HEK293 (cell line): ENCODE measurements around the gene EN2.

Source experiments
- CTCF ChIA-PET: fragments of 350-600 bp; formaldehyde crosslinking; extraction: SDS; loops from one replicate; lab custom pipeline; 2021; ENCODE audit warnings: antibody characterized with exemption; lab: Yijun Ruan, JAX
- POLR2A ChIA-PET: fragments of 300-600 bp; formaldehyde crosslinking; extraction: SDS; loops from one replicate; lab custom pipeline; 2020; ENCODE audit warnings: antibody characterized with exemption, inconsistent platforms; lab: Yijun Ruan, JAX
- H3K27ac ChIP-seq: fragments of 200-500 bp; sonication (Bioruptor generic); 2 replicates; pipeline ENCODE4 v1.5.1; 2014; ENCODE audit warnings: low read depth, low read length, control low read depth, inconsistent platforms; ENCODE audit errors: extremely low read depth
- H3K36me3 ChIP-seq, 2 experiments: fragments of 200-500 bp in 1 of 2; sonication (Bioruptor generic) in 1 of 2; 1 replicate in 1 of 2; 2 replicates in 1 of 2; pipeline ENCODE4 v1.5.1; 2014 to 2017; ENCODE audit warnings: inconsistent platforms in 2 of 2, low read length in 2 of 2; ENCODE audit not compliant: control insufficient read depth in 2 of 2, insufficient read depth in 1 of 2
- H3K4me1 ChIP-seq: fragments of 200-500 bp; sonication (Bioruptor generic); 2 replicates; pipeline ENCODE4 v1.5.1; 2014; ENCODE audit warnings: mild to moderate bottlenecking, low read length, inconsistent platforms; ENCODE audit not compliant: control insufficient read depth, insufficient read depth
- H3K4me3 ChIP-seq: 2 replicates; pipeline ENCODE4 v1.5.1; 2011; ENCODE audit warnings: low read depth, mild to moderate bottlenecking, control low read depth, low read length, moderate library complexity
- H3K9me3 ChIP-seq: fragments of 200-500 bp; sonication (Bioruptor generic); 2 replicates; pipeline ENCODE4 v1.5.1; 2014; ENCODE audit warnings: low read depth, low read length, inconsistent platforms; ENCODE audit not compliant: control insufficient read depth, insufficient read depth
- EGR2 ChIP-seq: fragments of 450-650 bp; formaldehyde crosslinking; IDR thresholded peaks from 2 replicates; pipeline ENCODE4 v1.5.1; 2016; ENCODE audit warnings: low read depth, missing biosample characterization, missing genetic modification characterization
- GLIS2 ChIP-seq: fragments of 450-650 bp; formaldehyde crosslinking; IDR thresholded peaks from 2 replicates; pipeline ENCODE4 v1.5.1; 2016; ENCODE audit warnings: missing biosample characterization, missing genetic modification characterization
- IKZF3 ChIP-seq: fragments of 450-650 bp; IDR thresholded peaks from 2 replicates; pipeline ENCODE4 v1.5.0; 2018; ENCODE audit warnings: missing biosample characterization, mild to moderate bottlenecking, missing genetic modification characterization, moderate library complexity
- OSR2 ChIP-seq: fragments of 450-650 bp; formaldehyde crosslinking; IDR thresholded peaks from 2 replicates; pipeline ENCODE4 v1.5.1; 2016; ENCODE audit warnings: missing biosample characterization, missing genetic modification characterization
- ZBTB20 ChIP-seq: fragments of 450-650 bp; formaldehyde crosslinking; IDR thresholded peaks from 2 replicates; pipeline ENCODE4 v1.5.1; 2016; ENCODE audit warnings: missing biosample characterization, missing genetic modification characterization
- ZBTB7A ChIP-seq: fragments of 450-650 bp; formaldehyde crosslinking; IDR thresholded peaks from 2 replicates; pipeline ENCODE4 v1.5.1; 2016; ENCODE audit warnings: low read depth, missing biosample characterization, missing genetic modification characterization
- ZBTB8A ChIP-seq: fragments of 450-650 bp; formaldehyde crosslinking; IDR thresholded peaks from 2 replicates; pipeline ENCODE4 v1.5.1; 2016; ENCODE audit warnings: missing biosample characterization, missing genetic modification characterization
- ZEB2 ChIP-seq: fragments of 450-650 bp; formaldehyde crosslinking; IDR thresholded peaks from 2 replicates; pipeline ENCODE4 v1.5.1; 2016; ENCODE audit warnings: missing biosample characterization, missing genetic modification characterization
- ZIC2 ChIP-seq: fragments of 450-650 bp; formaldehyde crosslinking; IDR thresholded peaks from 2 replicates; pipeline ENCODE4 v1.5.1; 2016; ENCODE audit warnings: missing biosample characterization, missing genetic modification characterization
- ZNF169 ChIP-seq: fragments of 450-650 bp; formaldehyde crosslinking; IDR thresholded peaks from 2 replicates; pipeline ENCODE4 v1.5.1; 2016; ENCODE audit warnings: missing biosample characterization, missing genetic modification characterization
- ZNF174 ChIP-seq: fragments of 450-650 bp; formaldehyde crosslinking; IDR thresholded peaks from 2 replicates; pipeline ENCODE4 v1.5.0; 2017; ENCODE audit warnings: missing biosample characterization, mild to moderate bottlenecking, missing genetic modification characterization
- ZNF19 ChIP-seq: fragments of 450-650 bp; formaldehyde crosslinking; IDR thresholded peaks from 2 replicates; pipeline ENCODE4; 2016; ENCODE audit warnings: missing biosample characterization, missing genetic modification characterization, low read depth
- ZNF221 ChIP-seq: fragments of 450-650 bp; formaldehyde crosslinking; IDR thresholded peaks from 2 replicates; pipeline ENCODE4 v1.5.1; 2017; ENCODE audit warnings: missing biosample characterization, missing genetic modification characterization, borderline replicate concordance
- ZNF274 ChIP-seq, 2 experiments: fragments of 200-500 bp in 1 of 2; fragments of 450-650 bp in 1 of 2; sonication (Bioruptor generic) in 1 of 2; formaldehyde crosslinking in 1 of 2; IDR thresholded peaks; 2 replicates each; pipeline versions ENCODE4 v1.5.1 to v1.6.1; 2014 to 2016; ENCODE audit warnings: borderline replicate concordance in 1 of 2, inconsistent platforms in 1 of 2, low read length in 1 of 2, missing biosample characterization in 1 of 2, missing genetic modification characterization in 1 of 2
- ZNF335 ChIP-seq: fragments of 450-650 bp; formaldehyde crosslinking; conservative IDR thresholded peaks from 2 replicates; pipeline ENCODE4 v1.5.1; 2016; ENCODE audit warnings: missing biosample characterization, missing genetic modification characterization
- ZNF426 ChIP-seq: fragments of 450-650 bp; formaldehyde crosslinking; IDR thresholded peaks from 2 replicates; pipeline ENCODE4 v1.5.1; 2017; ENCODE audit warnings: missing biosample characterization, missing genetic modification characterization, mild to moderate bottlenecking, inconsistent platforms, moderate library complexity
- ZNF473 ChIP-seq: fragments of 450-650 bp; formaldehyde crosslinking; IDR thresholded peaks from 2 replicates; pipeline ENCODE4 v1.5.1; 2017; ENCODE audit warnings: missing biosample characterization, missing genetic modification characterization
- ZNF600 ChIP-seq: fragments of 450-650 bp; formaldehyde crosslinking; IDR thresholded peaks from 2 replicates; pipeline ENCODE4 v1.5.1; 2016; ENCODE audit warnings: missing biosample characterization, missing genetic modification characterization
- ZNF610 ChIP-seq: fragments of 450-650 bp; formaldehyde crosslinking; IDR thresholded peaks from 2 replicates; pipeline ENCODE4 v1.5.1; 2016; ENCODE audit warnings: missing biosample characterization, missing genetic modification characterization, borderline replicate concordance
- ZNF791 ChIP-seq: fragments of 450-650 bp; formaldehyde crosslinking; IDR thresholded peaks from 2 replicates; pipeline ENCODE4 v1.5.1; 2016; ENCODE audit warnings: missing biosample characterization, missing genetic modification characterization
- ZNF792 ChIP-seq: fragments of 450-650 bp; formaldehyde crosslinking; IDR thresholded peaks from 2 replicates; pipeline ENCODE4 v1.5.1; 2016; ENCODE audit warnings: missing biosample characterization, missing genetic modification characterization
- TF ChIP-seq, protein P1 (sequence below): fragments of 450-650 bp; formaldehyde crosslinking; IDR thresholded peaks from 2 replicates; pipeline ENCODE4 v1.5.1; 2016; ENCODE audit warnings: missing biosample characterization, missing genetic modification characterization
- TF ChIP-seq, protein P2 (sequence below): fragments of 450-650 bp; formaldehyde crosslinking; IDR thresholded peaks from 2 replicates; pipeline ENCODE4 v1.5.1; 2017; ENCODE audit warnings: missing biosample characterization, mild to moderate bottlenecking, missing genetic modification characterization, moderate library complexity
- TF ChIP-seq, protein P3 (sequence below): fragments of 450-650 bp; formaldehyde crosslinking; IDR thresholded peaks from 2 replicates; pipeline ENCODE4 v1.5.1; 2016; ENCODE audit warnings: missing biosample characterization, missing genetic modification characterization
- TF ChIP-seq, protein P4 (sequence below): fragments of 450-650 bp; formaldehyde crosslinking; IDR thresholded peaks from 2 replicates; pipeline ENCODE4 v1.5.1; 2016; ENCODE audit warnings: missing biosample characterization, missing genetic modification characterization
- TF ChIP-seq, protein P5 (sequence below): fragments of 450-650 bp; formaldehyde crosslinking; IDR thresholded peaks from 2 replicates; pipeline ENCODE4 v1.5.1; 2016; ENCODE audit warnings: missing biosample characterization, missing genetic modification characterization

EN2 gene

DNA sequence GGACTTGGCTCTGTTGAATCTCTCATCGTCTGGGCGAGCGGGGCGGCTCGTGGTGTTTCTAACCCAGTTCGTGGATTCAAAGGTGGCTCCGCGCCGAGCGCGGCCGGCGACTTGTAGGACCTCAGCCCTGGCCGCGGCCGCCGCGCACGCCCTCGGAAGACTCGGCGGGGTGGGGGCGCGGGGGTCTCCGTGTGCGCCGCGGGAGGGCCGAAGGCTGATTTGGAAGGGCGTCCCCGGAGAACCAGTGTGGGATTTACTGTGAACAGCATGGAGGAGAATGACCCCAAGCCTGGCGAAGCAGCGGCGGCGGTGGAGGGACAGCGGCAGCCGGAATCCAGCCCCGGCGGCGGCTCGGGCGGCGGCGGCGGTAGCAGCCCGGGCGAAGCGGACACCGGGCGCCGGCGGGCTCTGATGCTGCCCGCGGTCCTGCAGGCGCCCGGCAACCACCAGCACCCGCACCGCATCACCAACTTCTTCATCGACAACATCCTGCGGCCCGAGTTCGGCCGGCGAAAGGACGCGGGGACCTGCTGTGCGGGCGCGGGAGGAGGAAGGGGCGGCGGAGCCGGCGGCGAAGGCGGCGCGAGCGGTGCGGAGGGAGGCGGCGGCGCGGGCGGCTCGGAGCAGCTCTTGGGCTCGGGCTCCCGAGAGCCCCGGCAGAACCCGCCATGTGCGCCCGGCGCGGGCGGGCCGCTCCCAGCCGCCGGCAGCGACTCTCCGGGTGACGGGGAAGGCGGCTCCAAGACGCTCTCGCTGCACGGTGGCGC, at the start of gene EN2:
Gene EN2 (plus strand): TSS at position 19 of the 767 bp plus-strand sequence. CDS start 249 bp downstream, at position 268.
- CTCF ChIA-PET: interaction anchor here (0.6 kb wide), 1 partner anchor 45 kb away, joined by 3 read pairs; no protein-coding TSS in a partner anchor
- peak within 1 kb of the TSS; percentile 69 for H3K4me3 ChIP-seq

DNA sequence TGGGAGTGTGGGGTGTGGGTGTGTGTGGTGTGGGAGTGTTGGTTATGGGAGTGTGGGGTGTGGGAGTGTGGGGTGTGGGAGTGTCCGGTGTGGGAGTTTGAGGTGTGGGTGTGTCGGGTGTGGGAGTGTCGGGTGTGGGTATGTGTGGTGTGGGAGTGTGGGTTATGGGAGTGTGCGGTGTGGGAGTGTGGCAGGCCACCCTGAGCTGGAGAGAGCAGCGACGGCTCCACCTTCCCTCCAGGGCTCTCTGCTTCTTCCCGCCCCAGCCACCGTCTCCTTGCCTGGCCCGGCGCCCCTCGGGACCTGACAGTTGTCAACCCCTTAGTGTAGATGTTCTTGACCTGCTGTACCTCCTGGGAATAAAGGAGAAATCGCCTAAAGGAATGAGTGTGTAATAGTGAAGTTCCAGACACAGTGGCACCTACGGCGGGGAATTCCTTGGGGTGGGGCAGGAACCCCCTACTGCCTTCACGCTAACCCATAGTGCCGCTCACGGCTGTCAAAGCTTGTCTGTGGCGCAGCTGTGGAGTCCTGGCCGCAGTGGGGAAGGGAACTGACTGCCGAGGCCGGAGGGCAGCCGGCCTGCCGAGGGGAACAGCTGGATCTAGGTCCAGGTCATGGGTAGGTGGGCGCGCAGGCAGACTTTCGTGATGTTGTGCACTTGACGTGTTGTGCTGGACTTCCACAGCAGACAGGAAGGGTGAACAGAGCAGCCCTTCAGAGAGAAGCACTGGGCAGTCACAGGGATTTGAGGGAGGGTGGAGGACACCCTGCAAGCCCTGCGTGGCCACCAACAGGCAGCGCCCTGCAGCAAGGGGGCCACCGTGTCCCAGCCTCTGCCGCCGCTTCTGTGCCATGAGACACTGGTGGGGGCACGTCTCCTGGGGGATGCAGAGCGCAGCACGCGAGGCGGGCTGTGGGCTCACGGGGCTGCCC, 49.0 kb upstream of the EN2 start:
- H3K27ac ChIP-seq: no peak overlapping the region
- ChIA-PET POLR2A (no interaction called here), CTCF (interaction anchor here (0.8 kb wide), 1 partner anchor 52 kb away, joined by 3 read pairs; no protein-coding TSS in a partner anchor)
- H3K36me3 ChIP-seq: no peaks in the 10 kb centered on the region
- H3K9me3 ChIP-seq: no peaks in the 10 kb centered on the region
- H3K4me1 ChIP-seq: no peaks in the 10 kb centered on the region
- H3K4me3 ChIP-seq: no peak overlapping the region
- TF ChIP-seq ZNF274 (IDR thresholded peaks at IDR 0.05; ENCODE audit: low read length): no peak
- TF ChIP-seq ZNF274 (tag by site-specific recombination; IDR thresholded peaks at IDR 0.05; ENCODE audit: borderline replicate concordance): no peak
- peak; percentile 79 for TF ChIP-seq EGR2 (tag by site-specific recombination)
- TF ChIP-seq IKZF3 (tag by site-specific recombination): no peak
- TF ChIP-seq, protein P1, sequence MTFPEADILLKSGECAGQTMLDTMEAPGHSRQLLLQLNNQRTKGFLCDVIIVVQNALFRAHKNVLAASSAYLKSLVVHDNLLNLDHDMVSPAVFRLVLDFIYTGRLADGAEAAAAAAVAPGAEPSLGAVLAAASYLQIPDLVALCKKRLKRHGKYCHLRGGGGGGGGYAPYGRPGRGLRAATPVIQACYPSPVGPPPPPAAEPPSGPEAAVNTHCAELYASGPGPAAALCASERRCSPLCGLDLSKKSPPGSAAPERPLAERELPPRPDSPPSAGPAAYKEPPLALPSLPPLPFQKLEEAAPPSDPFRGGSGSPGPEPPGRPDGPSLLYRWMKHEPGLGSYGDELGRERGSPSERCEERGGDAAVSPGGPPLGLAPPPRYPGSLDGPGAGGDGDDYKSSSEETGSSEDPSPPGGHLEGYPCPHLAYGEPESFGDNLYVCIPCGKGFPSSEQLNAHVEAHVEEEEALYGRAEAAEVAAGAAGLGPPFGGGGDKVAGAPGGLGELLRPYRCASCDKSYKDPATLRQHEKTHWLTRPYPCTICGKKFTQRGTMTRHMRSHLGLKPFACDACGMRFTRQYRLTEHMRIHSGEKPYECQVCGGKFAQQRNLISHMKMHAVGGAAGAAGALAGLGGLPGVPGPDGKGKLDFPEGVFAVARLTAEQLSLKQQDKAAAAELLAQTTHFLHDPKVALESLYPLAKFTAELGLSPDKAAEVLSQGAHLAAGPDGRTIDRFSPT: peak; percentile 47; the same call in 1 of the 2 replicates
- no peak for TF ChIP-seq ZNF791 (tag by site-specific recombination)

More for the DNA sequence above, at the start of gene EN2:
- Histone ChIP-seq H3K9me3 (no peaks in the 10 kb centered on the region), H3K4me1 (peaks cover 5% of the 10 kb centered on the region; the same call in 1 of the 2 replicates), H3K27ac (peak within 1 kb of the TSS; percentile 62), H3K36me3 (peaks cover 0 to 27% of the 10 kb centered on the region in 2 experiments; a peak in 1 of 3 replicates)
- POLR2A ChIA-PET: no interaction called here
- TF ChIP-seq ZBTB20 (tag by site-specific recombination) (peak; percentile 12; the same call in 1 of the 2 replicates), ZIC2 (tag by site-specific recombination) (peak; percentile 40; the same call in 1 of the 2 replicates), ZNF610 (tag by site-specific recombination) (no peak), OSR2 (tag by site-specific recombination) (no peak), ZNF426 (tag by site-specific recombination) (no peak), ZNF174 (tag by site-specific recombination) (no peak), ZBTB7A (tag by site-specific recombination) (peak; percentile 29; the same call in 1 of the 2 replicates), ZNF473 (no peak), ZNF221 (tag by site-specific recombination) (no peak), ZNF600 (tag by site-specific recombination) (0 out of 2 replicates have a peak, but pooled peaks have one; percentile 13), GLIS2 (tag by site-specific recombination) (peak; percentile 81), ZBTB8A (tag by site-specific recombination) (peak; percentile 80), ZNF335 (tag by site-specific recombination) (peak; percentile 56), ZNF169 (tag by site-specific recombination) (no peak), ZNF19 (tag by site-specific recombination) (no peak), ZNF792 (tag by site-specific recombination) (no peak), ZEB2 (tag by site-specific recombination) (0 out of 2 replicates have a peak, but pooled peaks have one; percentile 27)
- TF ChIP-seq, protein P2, sequence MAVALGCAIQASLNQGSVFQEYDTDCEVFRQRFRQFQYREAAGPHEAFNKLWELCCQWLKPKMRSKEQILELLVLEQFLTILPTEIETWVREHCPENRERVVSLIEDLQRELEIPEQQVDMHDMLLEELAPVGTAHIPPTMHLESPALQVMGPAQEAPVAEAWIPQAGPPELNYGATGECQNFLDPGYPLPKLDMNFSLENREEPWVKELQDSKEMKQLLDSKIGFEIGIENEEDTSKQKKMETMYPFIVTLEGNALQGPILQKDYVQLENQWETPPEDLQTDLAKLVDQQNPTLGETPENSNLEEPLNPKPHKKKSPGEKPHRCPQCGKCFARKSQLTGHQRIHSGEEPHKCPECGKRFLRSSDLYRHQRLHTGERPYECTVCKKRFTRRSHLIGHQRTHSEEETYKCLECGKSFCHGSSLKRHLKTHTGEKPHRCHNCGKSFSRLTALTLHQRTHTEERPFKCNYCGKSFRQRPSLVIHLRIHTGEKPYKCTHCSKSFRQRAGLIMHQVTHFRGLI: peak; percentile 70; the same call in 1 of the 2 replicates
- TF ChIP-seq, protein P3, sequence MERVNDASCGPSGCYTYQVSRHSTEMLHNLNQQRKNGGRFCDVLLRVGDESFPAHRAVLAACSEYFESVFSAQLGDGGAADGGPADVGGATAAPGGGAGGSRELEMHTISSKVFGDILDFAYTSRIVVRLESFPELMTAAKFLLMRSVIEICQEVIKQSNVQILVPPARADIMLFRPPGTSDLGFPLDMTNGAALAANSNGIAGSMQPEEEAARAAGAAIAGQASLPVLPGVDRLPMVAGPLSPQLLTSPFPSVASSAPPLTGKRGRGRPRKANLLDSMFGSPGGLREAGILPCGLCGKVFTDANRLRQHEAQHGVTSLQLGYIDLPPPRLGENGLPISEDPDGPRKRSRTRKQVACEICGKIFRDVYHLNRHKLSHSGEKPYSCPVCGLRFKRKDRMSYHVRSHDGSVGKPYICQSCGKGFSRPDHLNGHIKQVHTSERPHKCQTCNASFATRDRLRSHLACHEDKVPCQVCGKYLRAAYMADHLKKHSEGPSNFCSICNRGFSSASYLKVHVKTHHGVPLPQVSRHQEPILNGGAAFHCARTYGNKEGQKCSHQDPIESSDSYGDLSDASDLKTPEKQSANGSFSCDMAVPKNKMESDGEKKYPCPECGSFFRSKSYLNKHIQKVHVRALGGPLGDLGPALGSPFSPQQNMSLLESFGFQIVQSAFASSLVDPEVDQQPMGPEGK (tag by site-specific recombination): peak; percentile 49; the same call in 1 of the 2 replicates
- TF ChIP-seq, protein P4, sequence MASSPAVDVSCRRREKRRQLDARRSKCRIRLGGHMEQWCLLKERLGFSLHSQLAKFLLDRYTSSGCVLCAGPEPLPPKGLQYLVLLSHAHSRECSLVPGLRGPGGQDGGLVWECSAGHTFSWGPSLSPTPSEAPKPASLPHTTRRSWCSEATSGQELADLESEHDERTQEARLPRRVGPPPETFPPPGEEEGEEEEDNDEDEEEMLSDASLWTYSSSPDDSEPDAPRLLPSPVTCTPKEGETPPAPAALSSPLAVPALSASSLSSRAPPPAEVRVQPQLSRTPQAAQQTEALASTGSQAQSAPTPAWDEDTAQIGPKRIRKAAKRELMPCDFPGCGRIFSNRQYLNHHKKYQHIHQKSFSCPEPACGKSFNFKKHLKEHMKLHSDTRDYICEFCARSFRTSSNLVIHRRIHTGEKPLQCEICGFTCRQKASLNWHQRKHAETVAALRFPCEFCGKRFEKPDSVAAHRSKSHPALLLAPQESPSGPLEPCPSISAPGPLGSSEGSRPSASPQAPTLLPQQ: no peak
- TF ChIP-seq, protein P5, sequence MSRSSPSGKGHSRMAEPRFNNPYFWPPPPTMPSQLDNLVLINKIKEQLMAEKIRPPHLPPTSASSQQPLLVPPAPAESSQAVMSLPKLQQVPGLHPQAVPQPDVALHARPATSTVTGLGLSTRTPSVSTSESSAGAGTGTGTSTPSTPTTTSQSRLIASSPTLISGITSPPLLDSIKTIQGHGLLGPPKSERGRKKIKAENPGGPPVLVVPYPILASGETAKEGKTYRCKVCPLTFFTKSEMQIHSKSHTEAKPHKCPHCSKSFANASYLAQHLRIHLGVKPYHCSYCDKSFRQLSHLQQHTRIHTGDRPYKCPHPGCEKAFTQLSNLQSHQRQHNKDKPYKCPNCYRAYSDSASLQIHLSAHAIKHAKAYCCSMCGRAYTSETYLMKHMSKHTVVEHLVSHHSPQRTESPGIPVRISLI (tag by site-specific recombination): no peak
